ENCODE data around the gene KRT36.

GRCh38 chr17:41437254-41437653 lies 52.5 kb downstream of the KRT36 start:
- TF ChIP-seq, protein P1, sequence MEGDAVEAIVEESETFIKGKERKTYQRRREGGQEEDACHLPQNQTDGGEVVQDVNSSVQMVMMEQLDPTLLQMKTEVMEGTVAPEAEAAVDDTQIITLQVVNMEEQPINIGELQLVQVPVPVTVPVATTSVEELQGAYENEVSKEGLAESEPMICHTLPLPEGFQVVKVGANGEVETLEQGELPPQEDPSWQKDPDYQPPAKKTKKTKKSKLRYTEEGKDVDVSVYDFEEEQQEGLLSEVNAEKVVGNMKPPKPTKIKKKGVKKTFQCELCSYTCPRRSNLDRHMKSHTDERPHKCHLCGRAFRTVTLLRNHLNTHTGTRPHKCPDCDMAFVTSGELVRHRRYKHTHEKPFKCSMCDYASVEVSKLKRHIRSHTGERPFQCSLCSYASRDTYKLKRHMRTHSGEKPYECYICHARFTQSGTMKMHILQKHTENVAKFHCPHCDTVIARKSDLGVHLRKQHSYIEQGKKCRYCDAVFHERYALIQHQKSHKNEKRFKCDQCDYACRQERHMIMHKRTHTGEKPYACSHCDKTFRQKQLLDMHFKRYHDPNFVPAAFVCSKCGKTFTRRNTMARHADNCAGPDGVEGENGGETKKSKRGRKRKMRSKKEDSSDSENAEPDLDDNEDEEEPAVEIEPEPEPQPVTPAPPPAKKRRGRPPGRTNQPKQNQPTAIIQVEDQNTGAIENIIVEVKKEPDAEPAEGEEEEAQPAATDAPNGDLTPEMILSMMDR (IDR thresholded peaks at IDR 0.05; ENCODE audit: low read length), result no peak
- TF ChIP-seq EZH2 (IDR thresholded peaks at IDR 0.05; ENCODE audit: borderline replicate concordance, low read length), result no peak

All from OCI-LY1 (cell line).